NCI-H146 treated with DMSO at 0.1 percent for 48 hours (cell line): ENCODE data around the gene USP22.

Experiments used
- DNase-seq: peaks from one replicate; lab custom pipeline; 2025; ENCODE audit not compliant: unreplicated experiment; lab: John Stamatoyannopoulos, UW

Gene USP22

DNA sequence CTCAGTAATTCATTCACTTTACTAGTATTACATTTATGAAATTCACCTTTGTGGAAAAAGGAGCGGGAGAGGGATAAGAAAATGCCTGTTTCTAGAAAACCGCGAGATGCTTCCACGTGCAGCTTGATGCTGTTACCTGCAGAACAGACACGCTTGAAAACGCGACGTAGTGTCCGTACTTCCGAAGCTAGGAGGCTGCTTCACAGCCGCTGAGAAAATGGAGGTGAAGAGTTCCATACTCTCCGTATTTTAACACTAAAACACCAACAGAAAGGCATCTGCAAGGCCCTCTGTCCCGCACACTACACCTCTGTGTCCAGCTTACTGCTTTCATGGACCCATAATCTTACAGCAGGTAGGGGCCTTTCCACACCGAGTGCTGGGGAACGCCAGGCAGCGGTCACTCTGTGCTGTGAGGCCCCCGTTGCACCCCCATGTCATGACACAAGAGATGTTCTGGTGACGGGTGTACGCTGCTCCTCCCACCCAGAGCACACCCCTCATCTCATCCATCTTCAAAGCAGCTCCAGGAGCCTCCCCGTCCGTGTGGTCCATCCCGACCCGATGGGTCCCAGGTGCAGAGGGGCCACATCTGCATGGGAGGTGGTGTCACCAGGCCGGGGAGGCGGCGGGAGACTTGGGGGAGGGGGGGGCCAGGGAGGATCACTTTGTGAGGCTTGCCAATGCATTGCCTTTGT lies 40.4 kb downstream of the USP22 start:
- no peak for DNase-seq

DNA sequence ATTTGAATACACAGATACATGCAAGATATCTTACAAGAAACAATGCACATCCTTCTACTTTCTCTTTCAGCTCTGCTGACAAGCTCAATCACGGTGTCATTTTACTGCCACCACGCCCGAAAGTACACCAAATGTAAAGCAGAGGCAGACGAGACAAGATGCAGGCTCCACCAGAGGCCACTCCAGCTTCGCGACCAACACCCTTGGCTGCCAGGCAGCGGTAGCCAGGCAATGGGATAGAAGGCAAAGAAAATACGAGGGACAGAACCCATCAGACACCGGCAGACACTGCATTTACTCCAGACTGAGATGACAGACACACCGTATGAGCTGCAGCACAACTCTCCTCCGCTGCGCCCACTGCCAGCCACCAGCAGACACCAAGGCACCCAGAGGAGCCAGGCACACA lies 41.0 kb downstream of the USP22 start:
- DNase-seq: no peak

DNA sequence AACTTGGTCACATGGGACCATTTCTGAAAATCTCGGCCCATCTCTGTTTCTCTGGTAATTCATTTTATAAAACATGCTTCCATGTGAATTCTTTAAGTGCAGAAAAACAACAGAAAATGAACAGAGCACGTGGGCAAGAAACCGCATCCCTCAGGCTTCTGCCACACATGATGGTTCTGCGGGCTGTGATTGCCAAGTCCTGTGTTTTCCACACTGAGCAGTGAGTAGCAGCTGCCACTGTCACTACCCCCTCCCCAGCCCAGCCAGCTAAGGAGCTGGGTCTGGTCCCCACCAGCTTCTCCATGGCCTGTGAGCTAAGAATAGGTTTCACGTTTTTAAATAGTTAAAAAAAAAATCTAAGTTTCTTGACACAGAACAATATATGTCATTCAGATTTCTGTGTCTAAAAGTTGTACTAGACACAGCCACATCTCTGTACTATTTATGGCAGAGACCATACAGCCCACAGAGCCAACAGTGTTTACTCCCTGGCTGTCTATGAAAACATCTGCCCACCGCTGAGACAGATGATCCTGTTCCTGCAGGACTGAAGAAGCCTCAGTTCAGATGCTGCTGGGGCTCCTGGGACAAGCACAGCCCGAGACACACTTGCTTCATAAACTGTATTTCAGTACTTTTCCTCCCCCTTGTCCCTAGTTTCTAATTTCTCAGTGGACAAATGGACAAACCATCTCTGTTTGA lies 41.5 kb downstream of the USP22 start:
- no peak for DNase-seq

DNA sequence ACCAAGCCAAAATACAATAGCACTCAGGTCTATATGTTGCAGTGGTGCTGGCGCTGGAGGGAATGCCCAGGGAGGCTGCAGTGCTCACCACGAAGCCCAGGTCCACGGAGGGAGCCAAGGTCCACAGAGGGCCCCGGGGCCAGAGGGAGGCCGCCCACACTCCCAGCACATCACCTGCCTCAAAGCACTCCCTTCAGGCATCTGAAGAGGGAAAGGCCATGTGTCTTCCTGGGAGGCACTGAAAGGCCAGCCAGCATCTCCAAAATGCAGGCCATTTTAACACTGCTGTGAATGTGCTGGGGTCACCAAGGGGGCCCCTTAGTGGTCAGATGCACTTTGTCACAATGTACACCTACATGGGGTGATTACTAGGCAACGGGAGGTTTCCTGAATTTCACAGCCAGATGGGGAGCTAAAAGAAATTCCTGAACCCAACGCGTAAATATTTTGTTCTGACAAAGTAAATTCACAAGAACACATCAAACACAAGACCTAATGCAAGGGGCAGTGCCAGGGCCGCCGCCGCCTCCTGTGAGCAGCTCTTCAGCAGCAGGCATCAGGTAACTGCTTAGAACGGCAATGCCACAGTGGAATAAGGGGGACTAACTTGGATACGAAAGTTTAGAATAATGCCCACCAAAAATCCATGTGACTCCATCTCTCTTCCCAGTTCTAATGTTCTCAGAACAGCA lies 42.8 kb downstream of the USP22 start:
- DNase-seq: no peak

DNA sequence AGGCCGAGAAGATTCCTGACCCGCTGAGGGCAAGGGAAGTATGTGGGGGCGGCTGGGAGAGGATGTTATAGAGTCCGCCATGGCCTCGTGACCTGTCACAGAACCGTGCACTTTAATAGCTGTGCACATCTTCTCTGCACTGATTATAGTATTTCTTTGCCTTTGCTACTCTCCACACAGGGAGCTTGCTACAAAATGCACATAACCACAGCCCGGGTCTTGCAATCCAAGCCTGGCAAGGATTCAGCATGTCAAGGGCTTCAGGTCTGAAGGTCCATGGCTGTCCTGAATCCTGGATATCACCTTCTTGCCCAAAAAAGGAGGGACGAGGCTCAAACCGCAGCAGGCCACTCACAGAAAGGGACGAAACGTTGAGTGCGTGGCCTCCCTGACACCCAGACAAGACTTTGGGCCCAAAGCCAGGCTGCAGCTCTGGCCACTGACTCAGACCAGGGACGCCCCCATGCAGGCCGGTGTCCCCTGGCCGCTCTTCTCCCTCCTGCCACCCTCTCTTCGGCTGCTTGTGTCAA lies 43.7 kb downstream of the USP22 start:
- DNase-seq: no peak

DNA sequence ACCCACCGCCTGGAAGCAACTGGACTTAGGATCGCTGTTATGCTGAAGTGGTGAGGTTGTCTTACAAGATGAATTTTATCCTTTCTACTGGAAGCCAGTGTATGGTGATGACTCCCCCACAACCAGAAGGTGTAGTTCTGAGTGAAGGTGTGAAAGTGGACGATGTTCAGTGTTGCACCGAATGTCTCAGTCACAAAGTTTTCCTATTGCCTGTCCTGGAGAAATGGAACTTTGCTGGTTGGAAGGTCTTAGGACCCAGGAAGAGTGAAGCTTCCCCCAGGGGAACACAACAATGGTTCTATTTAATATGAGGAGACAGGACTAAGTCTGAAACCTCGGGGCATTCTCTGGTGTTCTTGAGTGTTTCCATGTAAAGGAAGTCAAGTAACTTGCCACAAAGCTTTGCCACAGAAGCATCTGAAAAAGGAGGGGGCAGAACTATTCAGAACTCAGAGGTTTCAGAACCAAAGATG lies 44.2 kb downstream of the USP22 start:
- DNase-seq: no peak

DNA sequence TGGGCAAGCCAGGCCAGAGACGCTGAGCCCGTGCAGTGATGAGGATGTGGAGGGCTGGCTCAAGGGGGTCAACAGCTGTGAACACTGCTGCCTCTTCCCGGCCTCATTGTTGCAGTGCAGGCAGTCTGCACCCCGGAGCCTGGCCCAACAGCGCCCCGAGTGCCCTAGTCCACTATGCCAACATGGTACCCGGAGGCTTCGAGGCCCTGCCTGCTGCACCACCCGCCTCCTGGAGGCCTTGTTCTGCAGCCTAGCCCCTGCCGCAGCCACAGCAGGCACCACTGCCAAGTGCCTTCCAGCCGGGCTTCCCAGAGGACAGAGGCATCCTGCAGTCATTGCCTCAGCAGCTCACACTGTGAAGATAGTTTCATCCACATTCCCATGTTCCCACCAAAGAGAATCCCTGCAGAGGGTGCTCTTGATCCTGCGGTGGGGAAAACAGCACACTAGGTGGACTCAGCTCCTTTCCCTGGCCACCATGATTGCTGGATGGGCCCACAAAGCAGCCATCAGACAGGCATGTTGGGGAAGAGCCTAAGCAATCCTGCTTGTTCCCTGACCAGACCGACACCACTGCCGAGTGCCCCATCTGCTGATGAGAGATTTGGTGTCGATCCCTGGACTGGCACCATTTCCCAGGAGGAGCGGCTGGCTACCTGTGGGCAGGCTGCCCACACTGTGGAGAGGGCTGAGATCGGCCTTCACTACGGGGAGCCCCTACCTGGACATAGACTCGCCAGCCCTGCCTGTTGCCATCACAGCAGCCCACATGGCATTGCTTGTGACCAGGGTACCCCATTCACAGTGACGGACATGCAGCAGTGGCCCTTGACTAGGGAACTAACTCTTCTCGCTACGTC lies 44.9 kb downstream of the USP22 start:
- no peak for DNase-seq

DNA sequence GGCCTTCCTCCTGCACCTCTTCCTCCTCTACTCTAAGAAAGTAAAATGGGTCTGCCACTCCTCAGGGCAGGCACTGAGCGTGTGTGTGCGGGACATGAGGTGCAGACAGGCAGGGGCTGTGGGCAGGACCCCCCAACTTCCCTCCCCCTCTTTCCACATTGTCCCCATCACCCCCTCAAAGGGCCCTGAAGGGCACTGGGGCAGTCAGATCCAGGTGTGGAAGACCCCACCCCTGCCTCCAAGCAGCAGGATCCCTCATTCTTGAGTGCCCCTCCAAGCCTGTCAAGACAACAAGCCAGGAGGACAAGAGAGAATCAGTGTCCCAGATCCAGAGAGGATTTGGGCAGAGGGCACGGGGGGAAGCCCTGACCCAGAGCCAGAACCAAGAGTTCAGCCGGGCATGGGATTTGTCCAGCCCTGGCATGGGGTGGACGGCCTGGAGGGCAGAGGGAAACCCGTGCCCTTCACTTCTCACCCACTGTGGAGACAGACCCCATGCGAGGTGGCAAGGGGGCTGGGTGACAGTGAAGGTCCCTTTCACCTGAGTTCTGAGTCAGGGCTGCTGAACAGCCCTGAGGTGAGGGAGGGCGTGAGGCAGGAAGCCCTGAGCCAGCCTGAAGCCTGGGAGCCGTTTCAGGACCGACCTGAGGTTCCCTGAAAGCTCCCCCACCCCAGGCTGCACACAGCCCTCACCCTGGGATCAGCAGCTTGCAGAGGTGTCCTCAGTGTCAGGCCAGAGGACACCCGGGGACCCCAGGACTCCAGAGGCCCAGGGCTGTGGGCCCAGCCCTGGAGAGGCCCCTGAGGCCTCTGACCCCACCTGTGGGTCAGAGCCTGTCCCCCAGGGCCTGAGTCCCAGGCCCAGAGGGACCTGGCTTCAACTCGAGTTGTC lies 45.8 kb downstream of the USP22 start:
- DNase-seq: no peak

DNA sequence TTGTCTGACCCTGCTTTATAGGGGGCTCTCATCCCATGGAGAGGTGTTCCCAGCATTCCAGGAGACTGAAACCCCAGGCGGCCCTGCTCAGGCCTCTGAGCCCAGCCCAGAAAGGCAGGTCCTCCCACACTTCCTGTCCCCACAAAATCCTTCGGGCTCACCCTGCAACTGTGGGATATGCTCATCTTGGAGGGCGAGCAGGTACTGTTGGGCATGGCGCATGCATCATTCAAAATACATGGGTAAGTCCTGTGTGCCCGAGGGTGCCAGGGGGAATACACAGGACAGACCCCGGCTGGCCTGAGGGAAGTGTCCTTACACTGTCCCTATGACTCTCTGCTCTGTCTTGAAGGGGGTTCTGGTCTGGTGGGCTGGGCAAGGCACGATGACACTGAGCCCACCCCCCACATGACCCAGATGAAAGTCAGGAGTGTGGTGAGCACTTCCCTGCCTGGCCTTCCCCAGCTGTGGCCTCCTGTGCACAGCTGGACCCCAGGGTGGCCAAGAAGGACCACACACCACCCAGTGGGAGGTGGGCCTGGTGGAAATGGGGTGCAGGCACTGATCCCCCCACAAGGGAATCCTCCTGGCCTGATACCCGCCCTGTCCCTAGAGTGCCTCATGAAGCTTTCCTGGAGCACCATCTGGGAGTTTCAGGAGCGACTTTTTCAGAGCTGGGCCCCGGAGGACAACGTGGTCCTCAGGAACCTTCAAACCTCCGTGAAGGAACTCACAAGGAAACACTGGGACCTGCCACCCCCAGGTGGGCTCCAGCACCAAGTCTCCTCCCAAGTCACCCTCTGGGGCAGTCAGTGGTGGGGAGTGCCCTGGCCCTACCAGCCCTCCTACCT lies 46.7 kb downstream of the USP22 start:
- no peak for DNase-seq

DNA sequence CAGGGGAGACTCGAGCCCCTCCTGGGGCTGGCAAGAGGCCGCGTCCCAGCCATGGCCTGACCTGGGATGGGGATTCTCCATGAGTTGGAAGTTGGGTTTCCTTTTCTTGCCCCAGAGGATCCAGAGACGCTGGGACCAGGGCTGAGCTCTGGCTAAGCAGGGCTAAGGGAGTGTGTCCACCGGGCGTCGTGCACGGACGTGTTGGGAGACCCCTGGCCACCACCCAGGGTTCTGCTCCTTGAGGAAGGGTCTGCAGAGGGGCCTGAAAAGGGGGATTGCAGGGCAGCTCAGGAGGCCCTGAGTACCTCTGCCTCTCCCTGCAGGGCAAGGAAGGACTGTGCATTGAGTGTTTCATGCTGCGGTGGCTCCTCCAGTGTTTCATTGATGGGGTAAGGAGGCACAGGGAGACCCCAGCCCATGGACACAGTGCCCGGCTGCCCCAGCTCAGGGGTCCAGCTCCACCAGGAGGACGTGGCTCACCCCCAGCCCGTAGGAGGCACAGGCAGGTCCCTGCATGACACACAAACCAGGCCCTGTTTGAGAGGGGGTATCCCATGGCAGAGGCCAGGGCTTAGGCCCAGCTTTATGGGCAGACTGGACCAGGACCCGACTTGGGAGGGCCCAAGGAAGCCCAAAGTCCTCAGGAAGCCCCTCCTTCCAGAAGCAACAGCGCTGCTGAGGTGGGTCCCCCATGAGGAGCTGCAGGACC lies 47.5 kb downstream of the USP22 start:
- no peak for DNase-seq

DNA sequence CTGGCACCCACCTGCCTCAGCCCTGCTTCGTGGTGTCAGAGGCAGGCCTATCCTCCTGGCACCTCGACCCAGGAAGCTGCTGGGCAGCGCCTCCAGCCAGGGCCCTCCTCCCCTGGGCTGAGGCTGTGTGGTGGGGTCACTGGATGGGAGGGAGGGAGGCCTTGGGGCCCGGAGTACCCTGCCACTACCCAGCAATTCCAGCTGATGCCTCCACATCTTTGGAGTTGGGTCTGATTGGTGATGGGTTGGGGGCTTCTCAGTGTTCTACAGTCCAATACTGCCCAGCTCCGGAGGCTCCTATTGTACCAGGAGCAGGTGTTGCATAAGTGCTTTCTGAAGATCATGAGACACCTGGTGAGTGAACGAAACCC lies 48.0 kb downstream of the USP22 start:
- DNase-seq: no peak

DNA sequence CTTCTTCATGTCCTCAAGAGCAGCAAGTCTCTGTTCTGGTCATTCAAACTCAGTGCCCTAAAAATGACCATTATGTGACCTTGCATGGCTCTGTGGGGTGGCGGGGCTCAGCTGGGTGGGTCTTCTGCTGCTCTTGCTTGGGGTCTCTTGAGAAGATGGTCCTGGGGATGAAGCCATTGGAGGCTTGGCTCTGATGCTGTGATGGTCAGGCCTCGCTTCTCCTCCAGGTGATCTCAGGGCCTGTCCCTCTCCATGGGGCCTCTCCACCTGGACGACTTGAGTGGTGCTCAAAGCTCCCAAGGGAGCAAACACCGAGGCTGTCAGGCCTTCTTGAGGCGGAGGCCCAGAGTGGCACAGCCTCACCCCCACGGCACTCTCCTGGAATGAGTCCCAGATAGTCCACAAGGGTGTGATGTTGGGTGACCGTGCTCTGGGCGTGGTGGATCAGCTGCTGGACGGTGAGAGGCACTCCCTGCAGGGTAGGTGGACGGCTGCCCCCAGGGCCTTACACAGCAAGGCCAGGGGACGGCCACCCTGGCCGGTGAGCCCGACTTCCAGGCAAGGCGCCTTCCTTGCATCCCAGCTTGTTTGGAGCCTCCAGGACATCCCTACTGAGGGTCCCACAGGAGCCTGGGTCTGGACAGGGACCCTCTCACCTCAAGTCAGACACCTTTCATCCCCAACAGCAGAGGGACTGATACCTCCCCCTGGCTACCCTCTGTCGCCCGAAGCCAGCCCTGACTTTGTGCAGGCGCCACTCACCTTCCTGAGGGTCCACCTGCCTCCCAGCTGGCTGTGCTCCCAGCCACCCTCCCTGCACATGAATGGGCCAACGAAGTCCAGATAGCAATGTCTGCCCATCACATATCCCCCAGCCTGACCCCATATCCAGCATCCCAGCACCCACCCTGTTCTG lies 48.7 kb downstream of the USP22 start:
- no peak for DNase-seq

DNA sequence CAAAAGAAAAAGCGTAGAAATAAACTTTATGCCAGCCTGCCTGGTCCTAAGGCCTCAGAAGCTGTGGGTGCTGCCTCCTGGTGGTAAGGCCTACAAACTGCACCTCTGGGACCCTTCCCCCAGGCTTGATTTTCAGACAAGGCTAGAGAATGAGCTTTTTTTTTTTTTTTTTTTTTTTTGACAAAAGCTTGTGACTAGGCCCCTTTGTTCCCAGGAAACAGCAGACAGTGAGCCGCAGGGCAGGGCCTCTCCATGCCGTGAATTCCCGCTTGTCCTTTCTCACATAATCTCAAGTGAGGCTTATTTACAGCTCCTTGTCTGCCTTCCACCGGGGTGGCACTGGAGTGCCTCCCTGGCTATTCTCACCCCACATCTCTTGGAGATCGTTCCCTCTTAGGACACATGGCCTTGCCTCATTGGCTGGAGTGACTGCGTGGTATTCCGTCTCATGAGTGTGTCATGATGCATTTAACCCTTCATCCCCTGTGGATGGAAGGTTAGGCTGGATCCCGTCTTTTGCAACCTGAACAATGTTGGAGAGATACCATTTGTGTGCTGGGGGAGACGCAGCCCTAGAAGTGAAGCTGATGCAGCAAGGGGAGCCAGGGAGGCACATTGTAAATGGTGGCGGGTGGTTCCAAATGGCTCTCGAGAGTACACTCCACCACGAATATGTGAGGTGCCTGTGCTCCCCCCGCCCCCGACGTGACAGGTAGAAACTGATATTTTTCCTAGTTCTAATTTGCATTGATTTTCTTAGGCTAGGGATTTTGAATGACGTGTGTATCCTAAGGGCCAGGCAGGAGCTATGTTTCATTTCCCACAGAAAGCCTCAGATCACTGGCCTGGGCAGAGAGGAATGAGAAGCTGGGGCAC lies 49.6 kb downstream of the USP22 start:
- peak; percentile 69 for DNase-seq

DNA sequence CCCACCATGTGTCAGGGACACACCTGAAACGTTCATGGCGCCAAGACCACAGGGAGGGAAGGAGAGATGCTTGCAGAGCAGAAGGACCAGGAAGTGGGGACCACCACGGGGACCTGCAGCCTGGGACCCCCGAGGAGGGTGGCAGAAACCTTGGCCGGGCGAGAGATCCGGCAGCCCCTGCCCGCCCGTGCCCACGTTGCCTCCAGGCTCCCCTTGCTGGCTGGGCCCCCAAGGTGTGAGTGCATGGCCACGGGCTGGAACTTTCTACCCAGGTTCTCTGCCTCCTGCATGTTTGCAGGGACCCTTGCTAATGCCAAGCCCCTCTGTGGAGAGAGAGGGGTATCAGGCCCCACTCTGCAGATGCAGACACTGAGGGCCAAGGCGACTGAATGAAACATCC lies 50.4 kb downstream of the USP22 start:
- no peak for DNase-seq

DNA sequence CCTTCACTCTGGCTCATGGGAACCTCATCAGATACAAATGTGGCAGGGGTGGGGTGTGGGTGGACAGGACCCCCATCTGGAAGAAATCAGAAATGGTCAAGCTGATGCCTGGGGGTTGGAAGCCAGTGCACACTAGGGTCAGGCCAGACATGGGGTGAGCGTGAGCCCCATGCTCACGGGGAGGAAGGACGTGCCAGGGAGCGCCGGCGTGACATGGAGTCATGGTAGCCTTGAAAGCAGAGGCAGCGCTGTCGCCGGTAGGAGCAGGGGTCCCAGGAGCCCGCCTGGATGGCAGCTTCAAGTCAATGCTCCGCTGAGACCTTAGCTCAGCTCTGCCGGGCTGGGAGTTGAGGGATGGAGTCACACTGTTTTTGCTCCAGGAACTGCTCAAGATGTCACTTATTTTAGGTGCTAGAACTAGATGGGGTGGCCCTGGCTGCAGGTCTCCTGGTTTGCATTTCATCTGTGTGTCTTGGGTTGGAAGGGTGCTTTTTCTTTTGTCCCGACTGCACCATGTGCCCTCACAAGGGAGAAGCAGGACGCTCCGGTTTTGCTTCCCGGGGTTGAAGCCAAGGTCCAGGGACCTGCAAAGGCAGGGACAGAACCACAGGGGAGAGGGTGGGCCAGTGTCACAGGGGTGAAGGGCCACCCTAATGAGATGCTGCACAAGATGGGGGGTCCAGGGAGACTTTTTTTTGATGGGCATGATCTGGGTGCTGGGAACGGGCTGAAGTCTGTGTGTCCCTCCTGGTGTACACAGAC lies 51.4 kb downstream of the USP22 start:
- DNase-seq: no peak
